Gastrocnemius medialis (tissue), 4 donors: ENCODE measurements around the gene C5AR1. TPM values are rescaled to one million over a fixed set of nuclear protein-coding genes. Genes with fewer than 3 reads are reported as not detected.

Experiments used
- ATAC-seq, 2 donors: fragments of 150-250 bp; one replicate each; pipeline ENCODE4 v1.9.1; 2016
- DNase-seq, 2 donors: peaks; one replicate each; pipeline ENCODE4 v3.0.0-alpha.2; 2019
- H3K27ac ChIP-seq, 4 donors: fragments of 200-600 bp; sonication (generic); 1 replicate in 1 of 4; 2 replicates in 3 of 4; pipeline ENCODE4 v1.5.1; 2016 to 2018; ENCODE audit warnings: mild to moderate bottlenecking in 2 of 4, moderate library complexity in 1 of 4
- H3K27me3 ChIP-seq, 3 donors: fragments of 200-600 bp; sonication (generic) in 2 of 3; 1 replicate in 1 of 3; 2 replicates in 2 of 3; pipeline versions ENCODE4 v1.5.1 to v1.6.0; 2016 to 2019; ENCODE audit warnings: mild to moderate bottlenecking in 1 of 3, moderate library complexity in 1 of 3
- H3K36me3 ChIP-seq, 2 donors: fragments of 200-600 bp; sonication (generic) in 1 of 2; one replicate each; pipeline ENCODE4 v1.5.1; 2017 to 2018
- H3K4me1 ChIP-seq, 2 donors: fragments of 200-600 bp; sonication (generic) in 1 of 2; one replicate each; pipeline ENCODE4 v1.5.1; 2016 to 2017; ENCODE audit warnings: mild to moderate bottlenecking in 2 of 2
- H3K4me3 ChIP-seq, 4 donors: fragments of 200-600 bp; sonication (generic) in 3 of 4; 1 replicate in 1 of 4; 2 replicates in 3 of 4; pipeline ENCODE4 v1.5.1; 2016 to 2019; ENCODE audit warnings: mild to moderate bottlenecking in 2 of 4
- H3K9me3 ChIP-seq, 3 donors: fragments of 200-600 bp; sonication (generic) in 2 of 3; 1 replicate in 1 of 3; 2 replicates in 2 of 3; pipeline ENCODE4 v1.5.1; 2016 to 2019
- POLR2A ChIP-seq, 2 donors: fragments of 450-650 bp; IDR thresholded peaks; one replicate each; pipeline ENCODE4 v1.6.1; 2017; ENCODE audit warnings: antibody characterized with exemption in 2 of 2, mild to moderate bottlenecking in 2 of 2, moderate library complexity in 2 of 2
- in situ Hi-C, 4 donors: fragments of 200-750 bp; cut with MboI; loops; one replicate each; pipeline versions ENCODE4 v1.15.0 to v1.8.0; 2017; ENCODE audit warnings: low sequenced_read_pairs in 4 of 4
- intact Hi-C: fragments of 100-400 bp; cut with DNase I; formaldehyde crosslinking; loops from one replicate; pipeline ENCODE4 v1.15.1; 2023; ENCODE audit warnings: low total_unique reads
- total RNA-seq, 4 donors: library from RNA; depleted of rRNA; stranded (reverse); fragments of >200 nt; gene quantifications; one replicate each; pipeline versions ENCODE4 v1.1.0 to v1.2.3, GENCODE V29; 2016
- TF ChIP-seq, protein P1 (sequence below), 5 experiments: fragments of 450-650 bp in 3 of 5; fragments of 200-600 bp in 2 of 5; sonication (generic) in 2 of 5; IDR thresholded peaks in 4 of 5; conservative IDR thresholded peaks in 1 of 5; 1 replicate in 4 of 5; 2 replicates in 1 of 5; pipeline ENCODE4 v1.5.1; 2016 to 2019; ENCODE audit warnings: antibody characterized with exemption in 5 of 5, mild to moderate bottlenecking in 3 of 5, moderate library complexity in 3 of 5

C5AR1 gene
- total RNA-seq, 4 donors from 2014 or later = 0.27 to 3.7 (median 2.1) TPM

DNA sequence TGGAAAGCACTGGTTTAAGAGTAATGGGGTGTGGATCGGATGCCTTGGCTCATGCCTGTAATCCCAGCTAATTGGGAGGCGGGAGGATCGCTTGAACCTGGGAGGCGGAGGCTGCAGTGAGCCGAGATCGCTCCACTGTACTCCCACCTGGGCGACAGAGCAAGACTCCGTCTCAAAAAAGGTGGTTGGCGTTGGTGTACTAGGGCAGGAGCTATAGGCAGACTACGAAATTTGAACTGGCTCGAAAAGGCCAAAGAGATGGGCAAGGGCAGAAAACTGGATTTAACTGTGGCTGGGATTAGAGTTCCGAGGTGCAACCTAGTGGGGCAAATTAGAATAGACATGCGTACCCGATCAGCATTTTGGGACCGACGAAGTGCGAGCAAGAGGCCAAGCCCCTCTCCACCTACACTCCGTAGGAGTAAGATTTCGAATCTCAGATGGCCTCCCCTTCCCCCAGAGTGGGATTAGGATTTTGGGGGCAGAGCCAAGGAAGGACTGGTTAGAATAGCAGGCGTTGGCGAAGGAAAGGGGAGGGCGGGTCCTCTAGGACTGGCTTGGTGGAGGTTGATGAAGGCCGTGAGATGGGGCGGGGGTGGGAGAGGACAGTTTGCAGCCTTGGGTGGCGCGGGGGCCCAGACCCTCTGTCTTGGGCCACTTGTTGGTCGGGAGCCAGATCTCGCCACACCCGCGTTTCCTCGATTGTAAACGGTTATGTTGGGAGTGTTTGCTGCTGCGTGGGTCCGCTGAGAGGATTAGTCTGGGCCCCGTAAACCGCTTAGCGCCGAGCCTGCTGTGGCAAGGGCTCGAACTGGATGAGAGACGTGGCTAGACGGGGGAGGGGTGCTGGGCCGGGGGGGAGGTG lies 37.0 kb upstream of the C5AR1 start:
- no peak for TF ChIP-seq POLR2A (IDR thresholded peaks at IDR 0.05)
- TF ChIP-seq, protein P1, sequence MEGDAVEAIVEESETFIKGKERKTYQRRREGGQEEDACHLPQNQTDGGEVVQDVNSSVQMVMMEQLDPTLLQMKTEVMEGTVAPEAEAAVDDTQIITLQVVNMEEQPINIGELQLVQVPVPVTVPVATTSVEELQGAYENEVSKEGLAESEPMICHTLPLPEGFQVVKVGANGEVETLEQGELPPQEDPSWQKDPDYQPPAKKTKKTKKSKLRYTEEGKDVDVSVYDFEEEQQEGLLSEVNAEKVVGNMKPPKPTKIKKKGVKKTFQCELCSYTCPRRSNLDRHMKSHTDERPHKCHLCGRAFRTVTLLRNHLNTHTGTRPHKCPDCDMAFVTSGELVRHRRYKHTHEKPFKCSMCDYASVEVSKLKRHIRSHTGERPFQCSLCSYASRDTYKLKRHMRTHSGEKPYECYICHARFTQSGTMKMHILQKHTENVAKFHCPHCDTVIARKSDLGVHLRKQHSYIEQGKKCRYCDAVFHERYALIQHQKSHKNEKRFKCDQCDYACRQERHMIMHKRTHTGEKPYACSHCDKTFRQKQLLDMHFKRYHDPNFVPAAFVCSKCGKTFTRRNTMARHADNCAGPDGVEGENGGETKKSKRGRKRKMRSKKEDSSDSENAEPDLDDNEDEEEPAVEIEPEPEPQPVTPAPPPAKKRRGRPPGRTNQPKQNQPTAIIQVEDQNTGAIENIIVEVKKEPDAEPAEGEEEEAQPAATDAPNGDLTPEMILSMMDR (IDR thresholded peaks at IDR 0.05 in 4 of 5, conservative IDR thresholded peaks at IDR 0.05 in 1 of 5) = no peak
- ATAC-seq = no peak
- Histone ChIP-seq H3K4me1 (peaks cover 14 to 38% of the 10 kb centered on the region in 2 donors), H3K36me3 (peaks cover 0 to 25% of the 10 kb centered on the region in 2 donors), H3K27ac (peak overlapping the region; percentile 88 to 95 (median 92)), H3K9me3 (no peaks in the 10 kb centered on the region), H3K27me3 (no peaks in the 10 kb centered on the region), H3K4me3 (peak overlapping the region; percentile 60 to 74 (median 70))
- intact Hi-C loops (loop anchor here (10.0 kb wide), 2 partner anchors 242 to 422 kb away; partner anchors contain the start of gene NAPA), in situ Hi-C loops (no loop called here)
- DNase-seq = no peak

DNA sequence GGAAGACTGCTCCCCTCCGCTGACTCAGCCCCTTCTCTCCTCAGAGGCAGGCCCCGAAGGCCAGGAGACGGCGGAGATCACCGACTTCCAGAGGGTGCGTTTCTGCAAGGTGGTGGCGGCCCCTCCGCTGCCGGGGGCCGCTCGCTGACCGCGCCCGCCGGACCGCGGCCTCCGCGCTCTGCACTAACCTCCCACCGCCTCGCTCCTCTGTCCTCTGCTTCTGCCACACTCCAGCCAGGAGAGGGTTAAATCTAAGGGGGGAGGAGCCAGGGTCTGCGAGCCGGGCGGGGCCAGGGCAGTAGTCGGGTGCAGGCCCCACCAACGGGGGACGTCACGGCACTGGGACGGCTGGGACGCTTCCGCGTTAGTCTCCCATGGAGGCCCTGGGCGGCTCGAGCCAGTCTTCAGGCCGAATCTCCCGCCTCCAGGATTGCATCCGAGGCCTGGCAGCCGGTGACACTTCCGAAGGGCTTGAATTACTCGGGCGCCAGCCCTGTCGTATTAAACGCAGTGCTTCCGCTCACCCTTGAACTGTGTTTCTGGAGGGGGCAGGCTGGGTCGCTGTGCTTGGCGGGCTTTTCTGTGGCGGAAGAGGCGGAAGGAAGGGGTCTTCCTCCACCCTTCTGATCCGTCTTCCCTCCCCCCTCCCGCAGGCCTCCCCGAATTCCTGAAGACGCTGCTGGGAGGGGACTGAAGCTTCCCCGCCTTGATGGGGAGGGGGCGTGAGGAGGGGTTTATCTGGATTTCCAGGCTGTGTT lies 36.2 kb upstream of the C5AR1 start:
- TF ChIP-seq, protein P1 (IDR thresholded peaks at IDR 0.05 in 4 of 5, conservative IDR thresholded peaks at IDR 0.05 in 1 of 5) = no peak
- peak; percentile 55 to 70 for TF ChIP-seq POLR2A (IDR thresholded peaks at IDR 0.05)
- in situ Hi-C loops = no loop called here

DNA sequence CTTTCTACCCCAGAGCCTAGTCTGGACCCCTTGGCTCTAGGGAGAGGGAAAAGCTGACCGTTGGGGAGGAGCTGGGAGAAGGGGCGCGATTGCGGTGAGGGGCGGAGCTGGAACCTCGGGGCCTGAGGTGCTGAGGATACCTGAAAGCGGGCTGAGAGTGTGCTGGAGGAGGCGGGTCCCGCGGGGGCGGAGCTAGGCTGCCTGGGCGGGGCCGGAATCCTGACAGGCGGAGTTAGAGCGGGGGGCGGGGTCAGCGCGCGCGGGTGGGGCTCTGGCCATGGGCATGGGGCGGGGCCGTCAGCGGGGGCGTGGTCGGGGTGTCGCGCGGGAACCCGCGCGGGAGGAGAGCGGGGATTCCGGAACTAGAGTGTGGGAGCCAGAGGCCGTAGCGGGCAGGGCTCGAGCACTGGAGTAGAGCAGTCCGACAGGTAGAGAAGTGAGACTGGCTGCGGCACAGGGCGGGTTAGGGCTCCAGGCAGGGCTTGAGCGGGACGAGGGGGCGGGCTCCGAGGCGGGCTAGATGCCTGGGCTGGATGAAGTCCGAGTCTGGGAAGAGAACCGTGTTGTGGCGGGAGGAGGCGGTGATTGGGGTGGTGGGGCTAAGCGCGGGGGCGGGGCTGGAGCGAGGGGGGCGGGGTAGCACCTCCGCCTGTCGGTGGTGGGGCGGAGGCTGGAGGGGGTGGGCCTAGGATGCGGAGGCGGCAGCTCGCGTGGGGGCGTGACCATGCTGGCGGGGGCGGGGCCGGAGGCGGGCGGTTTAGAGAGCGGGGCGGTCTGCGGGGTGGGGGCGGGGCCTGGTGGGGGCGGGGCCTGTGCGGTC lies 35.4 kb upstream of the C5AR1 start, which contains the start of gene INAFM1:
Gene INAFM1 (plus strand): TSS at position 815 of the 820 bp plus-strand sequence. CDS start 35 bp downstream, outside the sequence.
- intact Hi-C loops = loop anchor here (1.0 to 10.0 kb wide), 3 partner anchors 18 to 421 kb away; partner anchors contain the start of genes CCDC9 and NAPA
- in situ Hi-C loops = no loop called here
- Histone ChIP-seq H3K4me3 (peak within 1 kb of the TSS; percentile 69 to 74 (median 70)), H3K36me3 (peaks cover 0 to 21% of the 10 kb centered on the region in 2 donors), H3K27me3 (no peaks in the 10 kb centered on the region), H3K27ac (peak within 1 kb of the TSS; percentile 88 to 95 (median 92)), H3K4me1 (peaks cover 15 to 35% of the 10 kb centered on the region in 2 donors), H3K9me3 (no peaks in the 10 kb centered on the region)
- peak; percentile 80 to 86 for ATAC-seq
- peak; percentile 92 to 93 for DNase-seq
- TF ChIP-seq POLR2A (IDR thresholded peaks at IDR 0.05) = peak in 1 of 2 donors; percentile 45
- TF ChIP-seq, protein P1 (IDR thresholded peaks at IDR 0.05 in 4 of 5, conservative IDR thresholded peaks at IDR 0.05 in 1 of 5) = no peak

More for the DNA sequence above, 36.2 kb upstream of the C5AR1 start:
- Histone ChIP-seq H3K4me3 (peak overlapping the region; percentile 60 to 74 (median 70)), H3K36me3 (peaks cover 0 to 21% of the 10 kb centered on the region in 2 donors), H3K27me3 (no peaks in the 10 kb centered on the region), H3K27ac (peak overlapping the region; percentile 88 to 95 (median 92)), H3K4me1 (peaks cover 15 to 35% of the 10 kb centered on the region in 2 donors), H3K9me3 (no peaks in the 10 kb centered on the region)
- DNase-seq (peak; percentile 77 to 81), ATAC-seq (peak; percentile 45 to 55)
- intact Hi-C loops = loop anchor here (1.0 to 10.0 kb wide), 3 partner anchors 17 to 421 kb away; partner anchors contain the start of genes CCDC9 and NAPA
